HepG2 (cell line): Measurements from ENCODE around the gene LTB4R. TPM values are rescaled to one million over a fixed set of nuclear protein-coding genes. Genes with fewer than 3 reads are reported as not detected.

Source experiments
- ARNT ChIP-seq: fragments of 450-650 bp; IDR thresholded peaks from 2 replicates; pipeline ENCODE4 v1.6.1; 2017
- ATM ChIP-seq: fragments of 450-650 bp; IDR thresholded peaks from 2 replicates; pipeline ENCODE4 v1.7.1; 2017; ENCODE audit warnings: mild to moderate bottlenecking, borderline replicate concordance
- ETV6 ChIP-seq: sonication (generic); formaldehyde crosslinking; conservative IDR thresholded peaks from 2 replicates; pipeline ENCODE4 v1.4.0; 2020; ENCODE audit warnings: missing genetic modification reagents
- GRHL1 ChIP-seq: sonication (generic); formaldehyde crosslinking; conservative IDR thresholded peaks from 2 replicates; pipeline ENCODE4 v1.8.0; 2022; ENCODE audit warnings: missing genetic modification reagents
- HOXA7 ChIP-seq: sonication (generic); formaldehyde crosslinking; IDR thresholded peaks from 2 replicates; pipeline ENCODE4 v1.8.1; 2022; ENCODE audit warnings: mild to moderate bottlenecking, missing genetic modification reagents, moderate library complexity
- MIXL1 ChIP-seq: IDR thresholded peaks from 2 replicates; pipeline ENCODE4 v1.6.1; 2016
- MTA1 ChIP-seq: sonication (generic); formaldehyde crosslinking; IDR thresholded peaks from 2 replicates; pipeline ENCODE4 v1.4.0; 2020; ENCODE audit warnings: missing genetic modification reagents, mild to moderate bottlenecking, borderline replicate concordance
- NFE2 ChIP-seq: sonication (generic); formaldehyde crosslinking; IDR thresholded peaks from 2 replicates; pipeline ENCODE4 v1.4.0; 2020; ENCODE audit warnings: missing genetic modification reagents
- NFIC ChIP-seq: IDR thresholded peaks from 2 replicates; pipeline ENCODE4 v1.6.1; 2012; ENCODE audit warnings: mild to moderate bottlenecking, low read length, inconsistent platforms
- PTBP1 ChIP-seq: fragments of 200-400 bp; formaldehyde crosslinking; IDR thresholded peaks from 2 replicates; pipeline ENCODE4 v1.6.1; 2018; ENCODE audit warnings: low read length, low read depth; ENCODE audit not compliant: poor library complexity, severe bottlenecking
- RCOR2 ChIP-seq: IDR thresholded peaks from 2 replicates; pipeline ENCODE4 v1.6.1; 2016; ENCODE audit warnings: missing biosample characterization, missing genetic modification reagents
- REL ChIP-seq: sonication (generic); formaldehyde crosslinking; conservative IDR thresholded peaks from 2 replicates; pipeline ENCODE4 v1.8.0; 2022; ENCODE audit warnings: mild to moderate bottlenecking, missing genetic modification reagents, moderate library complexity
- SIN3A ChIP-seq: IDR thresholded peaks from 2 replicates; pipeline ENCODE4 v1.6.1; 2011; ENCODE audit warnings: low read depth, mild to moderate bottlenecking, control low read depth, low read length, borderline replicate concordance
- SIN3B ChIP-seq: fragments of 150-350 bp; IDR thresholded peaks from 2 replicates; pipeline ENCODE4 v1.6.1; 2014; ENCODE audit warnings: low read length
- SKIL ChIP-seq: sonication (generic); formaldehyde crosslinking; IDR thresholded peaks from 2 replicates; pipeline ENCODE4 v1.8.0; 2022; ENCODE audit warnings: missing genetic modification reagents, mild to moderate bottlenecking, moderate library complexity, borderline replicate concordance
- STAT5B ChIP-seq: sonication (generic); formaldehyde crosslinking; IDR thresholded peaks from 2 replicates; pipeline ENCODE4 v1.4.0; 2020; ENCODE audit warnings: missing genetic modification reagents
- TARDBP ChIP-seq: sonication (generic); formaldehyde crosslinking; IDR thresholded peaks from 2 replicates; pipeline ENCODE4 v1.8.0; 2022; ENCODE audit warnings: mild to moderate bottlenecking, missing genetic modification reagents
- ZNF280D ChIP-seq: sonication (generic); formaldehyde crosslinking; IDR thresholded peaks from 2 replicates; pipeline ENCODE4 v1.5.1; 2020; ENCODE audit warnings: mild to moderate bottlenecking, missing genetic modification reagents
- ZNF549 ChIP-seq: sonication (generic); formaldehyde crosslinking; IDR thresholded peaks from 2 replicates; pipeline ENCODE4 v1.5.0; 2020; ENCODE audit warnings: missing genetic modification reagents
- ZNF598 ChIP-seq: sonication (generic); formaldehyde crosslinking; IDR thresholded peaks from 2 replicates; pipeline ENCODE4 v1.5.1; 2020; ENCODE audit warnings: mild to moderate bottlenecking, missing genetic modification reagents, borderline replicate concordance
- ZSCAN12 ChIP-seq: sonication (generic); formaldehyde crosslinking; IDR thresholded peaks from 2 replicates; pipeline ENCODE4 v1.9.0; 2021; ENCODE audit warnings: mild to moderate bottlenecking, missing genetic modification reagents
- ZSCAN20 ChIP-seq: sonication (generic); formaldehyde crosslinking; IDR thresholded peaks from 2 replicates; pipeline ENCODE4 v1.4.0; 2020; ENCODE audit warnings: missing genetic modification reagents, mild to moderate bottlenecking, borderline replicate concordance
- polyA plus RNA-seq, 8 experiments: library from polyadenylated mRNA; depleted of rRNA in 3 of 8; stranded (reverse) in 7 of 8; unstranded in 1 of 8; fragments of >200 nt; fragmentation: Illumina TruSeq in 4 of 8; extraction: Trizol in 4 of 8; gene quantifications; 2 replicates each; pipeline versions ENCODE4 v1.2.1 to v1.2.3, GENCODE V29; 2011 to 2016; ENCODE audit warnings: low read depth in 4 of 8, missing spikeins in 1 of 8, mixed read lengths in 1 of 8; ENCODE audit not compliant: insufficient read depth in 1 of 8
- total RNA-seq, 5 experiments: library from RNA; depleted of rRNA; stranded (reverse); fragments of >200 nt; fragmentation: Illumina TruSeq; extraction: Trizol; gene quantifications; 2 replicates each; pipeline ENCODE4 v1.2.3, GENCODE V29; 2016; ENCODE audit warnings: low read depth in 1 of 5
- TF ChIP-seq, protein P1 (sequence below): sonication (generic); formaldehyde crosslinking; IDR thresholded peaks from 2 replicates; pipeline ENCODE4 v1.4.0; 2020; ENCODE audit warnings: mild to moderate bottlenecking, missing genetic modification reagents

Gene LTB4R
- total and polyA plus RNA-seq, 2 of the 13 experiments (the other 11 are each of a cell fraction or from before 2014, with no cell fraction given), result 3.2 to 8.2 TPM

- TF ChIP-seq TARDBP (CRISPR knock-in tag) (peak; percentile 90), ZNF598 (CRISPR knock-in tag) (peak; percentile 85), GRHL1 (CRISPR knock-in tag) (no peak), SIN3A (peak; percentile 7; the same call in 1 of the 2 replicates), SKIL (no peak), STAT5B (CRISPR knock-in tag) (peak; percentile 83), ZNF280D (peak; percentile 94), ARNT (no peak), ZNF549 (CRISPR knock-in tag) (peak; percentile 89; the same call in 1 of the 2 replicates), MIXL1 (CRISPR knock-in tag) (peak; percentile 85), NFE2 (no peak), PTBP1 (peak; percentile 78), ATM (no peak), SIN3B (0 out of 2 replicates have a peak, but pooled peaks have one; percentile 10), ZSCAN12 (CRISPR knock-in tag) (peak; percentile 99), HOXA7 (CRISPR knock-in tag) (no peak), RCOR2 (CRISPR knock-in tag) (0 out of 2 replicates have a peak, but pooled peaks have one; percentile 49), ETV6 (CRISPR knock-in tag) (peak; percentile 97; the same call in 1 of the 2 replicates), MTA1 (CRISPR knock-in tag) (peak; percentile 93; the same call in 1 of the 2 replicates), ZSCAN20 (CRISPR knock-in tag) (peak; percentile 99), REL (no peak), NFIC (no peak)
- TF ChIP-seq, protein P1, sequence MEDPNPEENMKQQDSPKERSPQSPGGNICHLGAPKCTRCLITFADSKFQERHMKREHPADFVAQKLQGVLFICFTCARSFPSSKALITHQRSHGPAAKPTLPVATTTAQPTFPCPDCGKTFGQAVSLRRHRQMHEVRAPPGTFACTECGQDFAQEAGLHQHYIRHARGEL (CRISPR knock-in tag), result peak; percentile 97
Measured at GRCh38 chr14:24315807-24316596, 4.7 kb downstream of the LTB4R start (continued).
